Type B pancreatic cell (in vitro differentiated cells): Measurements from ENCODE around the gene MX1. TPM values are rescaled to one million over a fixed set of nuclear protein-coding genes. Genes with fewer than 3 reads are reported as not detected.

Experiments
- DNase-seq: peaks from one replicate; pipeline ENCODE4 v3.0.0; 2021; ENCODE audit warnings: mixed read lengths; ENCODE audit not compliant: unreplicated experiment; ENCODE audit errors: extremely low spot score
- H3K27ac Mint-ChIP-seq: 2 replicates; pipeline ENCODE4 v1.8.0; 2021; ENCODE audit warnings: mild to moderate bottlenecking, mixed read lengths
- H3K27me3 Mint-ChIP-seq: 2 replicates; pipeline ENCODE4 v1.8.0; 2021; ENCODE audit warnings: mixed read lengths
- H3K36me3 Mint-ChIP-seq: 2 replicates; pipeline ENCODE4 v1.8.0; 2021; ENCODE audit warnings: mixed read lengths
- H3K4me1 Mint-ChIP-seq: one replicate; pipeline ENCODE4 v1.8.0; 2021; ENCODE audit warnings: mixed read lengths; ENCODE audit not compliant: unreplicated experiment
- H3K4me3 Mint-ChIP-seq: 2 replicates; pipeline ENCODE4 v1.8.0; 2021; ENCODE audit warnings: mild to moderate bottlenecking, mixed read lengths
- H3K9me3 Mint-ChIP-seq: 2 replicates; pipeline ENCODE4 v1.8.0; 2021; ENCODE audit warnings: mixed read lengths
- long read RNA-seq: library from polyadenylated mRNA; unstranded; transcript quantifications from one replicate; pipeline ENCODE4 v2.0.0, GENCODE V29; 2020
- total RNA-seq: library from RNA; stranded (reverse); gene quantifications from 2 replicates; pipeline ENCODE4 v1.2.1, GENCODE V29; 2021; ENCODE audit warnings: low replicate concordance
- TF ChIP-seq, protein P1 (sequence below): fragments of 200-600 bp; sonication (generic); conservative IDR thresholded peaks from 2 replicates; pipeline ENCODE4 v1.5.0; 2021; ENCODE audit warnings: antibody characterized with exemption, mild to moderate bottlenecking

Gene MX1, protein sequence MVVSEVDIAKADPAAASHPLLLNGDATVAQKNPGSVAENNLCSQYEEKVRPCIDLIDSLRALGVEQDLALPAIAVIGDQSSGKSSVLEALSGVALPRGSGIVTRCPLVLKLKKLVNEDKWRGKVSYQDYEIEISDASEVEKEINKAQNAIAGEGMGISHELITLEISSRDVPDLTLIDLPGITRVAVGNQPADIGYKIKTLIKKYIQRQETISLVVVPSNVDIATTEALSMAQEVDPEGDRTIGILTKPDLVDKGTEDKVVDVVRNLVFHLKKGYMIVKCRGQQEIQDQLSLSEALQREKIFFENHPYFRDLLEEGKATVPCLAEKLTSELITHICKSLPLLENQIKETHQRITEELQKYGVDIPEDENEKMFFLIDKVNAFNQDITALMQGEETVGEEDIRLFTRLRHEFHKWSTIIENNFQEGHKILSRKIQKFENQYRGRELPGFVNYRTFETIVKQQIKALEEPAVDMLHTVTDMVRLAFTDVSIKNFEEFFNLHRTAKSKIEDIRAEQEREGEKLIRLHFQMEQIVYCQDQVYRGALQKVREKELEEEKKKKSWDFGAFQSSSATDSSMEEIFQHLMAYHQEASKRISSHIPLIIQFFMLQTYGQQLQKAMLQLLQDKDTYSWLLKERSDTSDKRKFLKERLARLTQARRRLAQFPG
- 9.8 and 34.8 TPM in 2 replicates for total RNA-seq
- long read RNA-seq, transcript MX1-202 (17 exons, 2,850 nt): major isoform, 140 of 222 reads
- long read RNA-seq, partial matches to known transcripts: 31 of 222 reads
- long read RNA-seq, other reads (novel, unspliced or antisense): 51 of 222 reads

DNA sequence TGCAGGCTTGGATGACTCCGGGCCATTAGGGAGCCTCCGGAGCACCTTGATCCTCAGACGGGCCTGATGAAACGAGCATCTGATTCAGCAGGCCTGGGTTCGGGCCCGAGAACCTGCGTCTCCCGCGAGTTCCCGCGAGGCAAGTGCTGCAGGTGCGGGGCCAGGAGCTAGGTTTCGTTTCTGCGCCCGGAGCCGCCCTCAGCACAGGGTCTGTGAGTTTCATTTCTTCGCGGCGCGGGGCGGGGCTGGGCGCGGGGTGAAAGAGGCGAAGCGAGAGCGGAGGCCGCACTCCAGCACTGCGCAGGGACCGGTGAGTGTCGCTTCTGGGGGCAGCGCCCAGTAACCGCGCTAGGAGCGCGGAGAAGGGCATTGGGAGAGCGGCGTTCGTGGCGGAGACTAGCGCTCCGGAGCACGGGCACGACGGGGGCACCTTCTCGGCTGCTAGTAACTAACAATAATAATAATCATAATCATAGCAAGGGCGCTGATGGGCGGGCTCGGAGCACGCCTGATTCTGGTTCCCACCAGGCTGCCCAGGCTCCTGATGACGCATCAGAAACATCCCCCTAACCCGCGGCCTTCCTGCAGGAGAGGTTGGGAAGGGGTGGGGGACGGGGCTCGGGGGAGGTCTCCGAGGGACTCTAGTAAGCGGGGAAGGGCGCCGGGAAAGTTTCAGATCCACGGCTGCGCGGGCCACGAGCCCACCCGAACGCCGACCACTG is at the start of gene MX1:
TSS of gene MX1 (plus strand) at position 286 of the 722 bp plus-strand sequence. CDS start 5,832 bp downstream, outside the sequence.
- TF ChIP-seq, protein P1, sequence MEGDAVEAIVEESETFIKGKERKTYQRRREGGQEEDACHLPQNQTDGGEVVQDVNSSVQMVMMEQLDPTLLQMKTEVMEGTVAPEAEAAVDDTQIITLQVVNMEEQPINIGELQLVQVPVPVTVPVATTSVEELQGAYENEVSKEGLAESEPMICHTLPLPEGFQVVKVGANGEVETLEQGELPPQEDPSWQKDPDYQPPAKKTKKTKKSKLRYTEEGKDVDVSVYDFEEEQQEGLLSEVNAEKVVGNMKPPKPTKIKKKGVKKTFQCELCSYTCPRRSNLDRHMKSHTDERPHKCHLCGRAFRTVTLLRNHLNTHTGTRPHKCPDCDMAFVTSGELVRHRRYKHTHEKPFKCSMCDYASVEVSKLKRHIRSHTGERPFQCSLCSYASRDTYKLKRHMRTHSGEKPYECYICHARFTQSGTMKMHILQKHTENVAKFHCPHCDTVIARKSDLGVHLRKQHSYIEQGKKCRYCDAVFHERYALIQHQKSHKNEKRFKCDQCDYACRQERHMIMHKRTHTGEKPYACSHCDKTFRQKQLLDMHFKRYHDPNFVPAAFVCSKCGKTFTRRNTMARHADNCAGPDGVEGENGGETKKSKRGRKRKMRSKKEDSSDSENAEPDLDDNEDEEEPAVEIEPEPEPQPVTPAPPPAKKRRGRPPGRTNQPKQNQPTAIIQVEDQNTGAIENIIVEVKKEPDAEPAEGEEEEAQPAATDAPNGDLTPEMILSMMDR: no peak
- H3K27ac Mint-ChIP-seq: peak within 1 kb of the TSS; percentile 26
- no peak for DNase-seq

DNA sequence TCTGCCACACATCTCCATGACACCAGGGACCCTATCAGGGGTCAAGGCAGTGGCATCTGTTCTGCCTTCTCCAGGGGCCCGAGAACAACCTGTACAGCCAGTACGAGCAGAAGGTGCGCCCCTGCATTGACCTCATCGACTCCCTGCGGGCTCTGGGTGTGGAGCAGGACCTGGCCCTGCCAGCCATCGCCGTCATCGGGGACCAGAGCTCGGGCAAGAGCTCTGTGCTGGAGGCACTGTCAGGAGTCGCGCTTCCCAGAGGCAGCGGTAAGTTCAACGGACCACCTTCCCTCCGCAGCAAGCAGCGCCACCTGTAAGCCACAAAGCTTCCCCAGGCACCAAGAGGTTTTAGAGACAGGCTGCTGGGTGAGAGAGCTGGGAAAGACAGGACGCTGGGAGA is 48.3 kb upstream of the MX1 start:
- H3K27ac Mint-ChIP-seq: no peak overlapping the region
- no peak overlapping the region for H3K4me3 Mint-ChIP-seq
- DNase-seq: no peak
- H3K4me1 Mint-ChIP-seq: no peaks in the 10 kb centered on the region
- no peaks in the 10 kb centered on the region for H3K36me3 Mint-ChIP-seq
- peaks cover 3% of the 10 kb centered on the region for H3K27me3 Mint-ChIP-seq
- TF ChIP-seq, protein P1: no peak
- no peaks in the 10 kb centered on the region for H3K9me3 Mint-ChIP-seq

More for the DNA sequence above, at the start of gene MX1:
- Mint-ChIP-seq H3K4me3 (peak within 1 kb of the TSS; percentile 83), H3K9me3 (no peaks in the 10 kb centered on the region), H3K36me3 (no peaks in the 10 kb centered on the region), H3K27me3 (peaks cover 31% of the 10 kb centered on the region), H3K4me1 (peaks cover 3% of the 10 kb centered on the region)

DNA sequence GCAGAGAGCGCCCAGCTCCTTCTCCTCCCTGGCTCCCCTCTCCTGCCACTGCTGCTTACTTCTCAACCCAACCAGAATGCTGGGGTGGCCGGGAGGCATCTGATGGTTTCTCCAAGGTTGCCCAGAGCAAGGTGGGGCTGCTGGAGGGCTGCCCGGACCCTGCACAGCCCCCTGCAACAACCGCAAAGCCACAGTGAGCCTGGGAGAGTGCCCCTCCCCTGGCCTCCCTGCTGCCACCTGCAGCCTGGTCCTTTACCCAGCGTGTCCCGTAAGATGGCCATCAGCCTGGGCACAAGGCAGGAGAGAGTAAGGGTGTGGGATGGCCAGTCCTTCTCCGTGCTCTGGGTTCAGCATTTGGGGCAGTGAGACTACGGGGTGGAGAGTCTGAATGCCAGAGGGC is 47.2 kb upstream of the MX1 start:
- Mint-ChIP-seq H3K36me3 (no peaks in the 10 kb centered on the region), H3K9me3 (no peaks in the 10 kb centered on the region), H3K4me3 (no peak overlapping the region), H3K27ac (no peak overlapping the region), H3K4me1 (no peaks in the 10 kb centered on the region), H3K27me3 (peaks cover 3% of the 10 kb centered on the region)
- TF ChIP-seq, protein P1: no peak
- DNase-seq: no peak

DNA sequence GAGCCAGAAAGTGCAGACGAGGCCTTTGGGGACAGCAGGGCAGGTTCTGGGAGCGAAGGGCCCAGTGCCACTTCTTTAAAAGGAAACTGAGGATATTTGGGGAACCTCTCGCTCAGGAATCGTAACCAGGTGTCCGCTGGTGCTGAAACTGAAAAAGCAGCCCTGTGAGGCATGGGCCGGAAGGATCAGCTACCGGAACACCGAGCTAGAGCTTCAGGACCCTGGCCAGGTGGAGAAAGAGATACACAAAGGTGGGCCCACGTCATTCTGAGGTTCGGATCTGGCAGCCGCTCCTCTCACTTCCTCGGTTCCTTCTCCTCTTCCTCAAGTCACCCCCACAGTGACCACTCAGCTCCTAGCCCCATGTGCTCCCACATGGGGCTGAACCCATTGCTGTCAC is 46.1 kb upstream of the MX1 start:
- TF ChIP-seq, protein P1: no peak
- Mint-ChIP-seq H3K36me3 (no peaks in the 10 kb centered on the region), H3K4me3 (no peak overlapping the region), H3K27me3 (peaks cover 3% of the 10 kb centered on the region), H3K4me1 (no peaks in the 10 kb centered on the region), H3K9me3 (no peaks in the 10 kb centered on the region), H3K27ac (no peak overlapping the region)
- DNase-seq: no peak

DNA sequence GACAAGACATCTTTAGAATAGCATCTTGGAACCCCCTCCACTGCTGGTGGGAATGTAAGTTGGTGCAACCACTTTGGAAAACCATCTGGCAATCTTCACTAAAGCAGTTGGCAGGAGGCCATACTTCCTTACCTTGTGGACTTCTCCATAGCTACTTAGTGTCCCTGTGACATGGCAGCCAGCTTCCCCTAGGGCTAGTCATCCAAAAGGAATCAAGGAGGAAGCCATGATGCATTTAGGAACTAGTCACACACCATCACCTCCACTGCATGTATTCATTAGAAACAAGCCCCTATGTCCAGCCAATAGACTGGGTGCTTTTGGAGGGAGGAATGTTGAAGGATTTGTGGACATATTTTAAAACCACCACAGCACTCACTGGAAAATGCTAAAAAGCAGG is 44.3 kb upstream of the MX1 start:
- no peak for DNase-seq
- H3K36me3 Mint-ChIP-seq: no peaks in the 10 kb centered on the region
- no peak overlapping the region for H3K4me3 Mint-ChIP-seq
- H3K27me3 Mint-ChIP-seq: peaks cover 3% of the 10 kb centered on the region
- no peak overlapping the region for H3K27ac Mint-ChIP-seq
- TF ChIP-seq, protein P1: no peak
- peaks cover 4% of the 10 kb centered on the region for H3K9me3 Mint-ChIP-seq
- peaks cover under 1% of the 10 kb centered on the region for H3K4me1 Mint-ChIP-seq
